HUES6 (cell line): ENCODE measurements around the gene PRX.

Experiments used
- H3K27ac ChIP-seq: 2 replicates; pipeline ENCODE4 v1.7.0; 2013; ENCODE audit warnings: low read depth, mild to moderate bottlenecking, low read length, inconsistent platforms
- H3K27me3 ChIP-seq: 2 replicates; pipeline ENCODE4 v1.6.1; 2013; ENCODE audit warnings: low read length; ENCODE audit not compliant: control insufficient read depth, insufficient read depth
- H3K36me3 ChIP-seq: 2 replicates; pipeline ENCODE4 v1.6.1; 2013; ENCODE audit warnings: low read length; ENCODE audit not compliant: control insufficient read depth, insufficient read depth
- H3K4me1 ChIP-seq: 2 replicates; pipeline ENCODE4 v1.6.1; 2013; ENCODE audit warnings: low read length; ENCODE audit not compliant: control insufficient read depth, insufficient read depth
- H3K4me3 ChIP-seq: 2 replicates; pipeline ENCODE4 v1.5.1; 2013; ENCODE audit warnings: low read depth, low read length
- H3K9ac ChIP-seq: one replicate; pipeline ENCODE4 v1.6.1; 2013; ENCODE audit warnings: mild to moderate bottlenecking, low read length
- H3K9me3 ChIP-seq: 2 replicates; pipeline ENCODE4 v1.6.1; 2013; ENCODE audit warnings: low read depth, low read length; ENCODE audit not compliant: control insufficient read depth, insufficient read depth

PRX gene

DNA sequence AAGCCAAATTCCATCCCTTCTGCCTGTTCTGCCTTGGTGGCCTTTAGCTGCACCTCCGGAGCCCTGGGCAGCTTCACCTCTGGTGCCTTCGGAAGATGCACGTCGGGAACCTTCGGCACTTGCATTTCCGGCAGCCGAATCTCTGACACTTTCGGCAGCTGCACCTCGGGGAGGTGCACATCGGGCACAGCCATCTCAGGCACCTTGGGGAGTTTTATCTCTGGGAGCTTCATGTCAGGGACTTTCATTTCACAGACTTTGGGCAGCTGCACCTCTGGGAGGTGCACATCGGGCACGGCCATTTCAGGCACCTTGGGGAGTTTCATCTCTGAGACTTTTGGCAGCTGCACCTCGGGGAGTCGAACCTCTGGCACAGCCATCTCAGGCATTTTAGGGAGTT is 17.2 kb downstream of the PRX start:
- Histone ChIP-seq H3K4me3 (no peak overlapping the region), H3K9ac (no peak overlapping the region), H3K36me3 (no peaks in the 10 kb centered on the region), H3K4me1 (peaks cover 6% of the 10 kb centered on the region), H3K27me3 (peaks cover 33% of the 10 kb centered on the region), H3K9me3 (no peaks in the 10 kb centered on the region), H3K27ac (no peak overlapping the region)

DNA sequence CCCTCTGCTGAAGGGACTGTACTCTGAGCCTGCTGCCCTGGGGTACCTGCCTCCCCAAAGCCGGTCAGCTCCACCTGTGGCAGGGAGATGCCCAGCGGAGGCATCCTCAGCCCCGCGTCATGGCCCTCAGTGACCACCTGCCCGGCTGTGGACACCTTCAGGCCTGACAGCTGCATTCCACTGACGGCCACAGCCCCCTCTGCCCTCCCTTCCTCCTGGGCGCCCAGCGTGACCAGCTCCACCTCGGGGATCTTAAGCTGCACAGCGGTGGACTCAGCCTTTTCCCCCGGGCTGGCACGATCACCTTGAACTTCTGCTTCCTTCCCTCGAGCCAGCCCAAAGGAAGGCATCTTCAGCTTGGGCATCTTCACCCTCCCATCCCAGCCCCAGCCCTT is 18.4 kb downstream of the PRX start:
- H3K9me3 ChIP-seq, result no peaks in the 10 kb centered on the region
- H3K4me1 ChIP-seq, result peaks cover 6% of the 10 kb centered on the region
- peaks cover 33% of the 10 kb centered on the region for H3K27me3 ChIP-seq
- no peak overlapping the region for H3K9ac ChIP-seq
- H3K27ac ChIP-seq, result no peak overlapping the region
- H3K4me3 ChIP-seq, result no peak overlapping the region
- H3K36me3 ChIP-seq, result no peaks in the 10 kb centered on the region

DNA sequence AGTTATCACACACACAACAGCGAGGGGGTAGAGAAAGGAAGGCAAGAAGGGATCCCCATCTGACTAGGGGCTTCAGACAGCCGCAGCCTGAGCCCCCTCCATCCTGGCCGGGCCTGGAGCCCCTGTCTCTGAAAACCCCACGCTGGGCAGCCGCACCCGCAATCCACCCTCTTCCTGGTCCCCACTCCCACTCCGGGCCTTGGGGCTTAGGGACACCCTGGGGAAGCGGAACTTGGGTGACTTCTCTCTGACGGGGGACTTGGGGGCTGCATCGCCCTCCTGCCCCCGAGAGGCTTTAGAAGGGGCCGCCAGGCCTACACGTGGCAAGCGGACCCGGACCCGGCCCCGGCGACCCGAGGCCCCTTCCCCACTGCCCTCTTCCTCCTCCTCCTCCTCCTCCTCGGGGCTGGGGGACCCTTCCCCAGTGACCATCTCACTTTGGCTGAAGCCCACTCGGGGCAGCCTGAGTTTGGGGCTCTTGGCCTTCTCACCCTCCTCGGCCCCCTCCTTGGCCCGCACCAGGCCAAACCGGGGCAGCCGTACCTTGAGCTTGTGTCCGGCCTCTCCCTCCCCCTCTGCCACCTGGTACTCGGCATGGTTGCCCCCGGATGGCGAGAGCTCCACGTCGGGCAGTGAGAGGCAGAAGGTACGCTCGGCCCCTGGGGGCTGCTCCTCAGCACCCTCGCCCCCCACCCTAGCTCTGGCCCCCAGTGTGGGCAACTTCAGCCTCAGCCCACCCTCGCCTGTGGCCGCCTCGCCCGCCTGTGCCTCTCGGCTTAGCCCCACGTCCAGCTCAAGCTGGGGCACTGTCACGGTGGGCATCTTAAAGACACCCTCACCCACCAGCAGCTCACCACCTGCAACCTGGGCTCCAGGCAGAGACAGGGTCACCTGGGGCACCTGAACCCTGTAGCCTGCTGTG is 19.0 kb downstream of the PRX start:
- H3K9me3 ChIP-seq, result no peaks in the 10 kb centered on the region
- no peak overlapping the region for H3K27ac ChIP-seq
- no peaks in the 10 kb centered on the region for H3K36me3 ChIP-seq
- H3K4me1 ChIP-seq, result peaks cover 6% of the 10 kb centered on the region
- no peak overlapping the region for H3K4me3 ChIP-seq
- no peak overlapping the region for H3K9ac ChIP-seq
- H3K27me3 ChIP-seq, result peaks cover 30% of the 10 kb centered on the region

DNA sequence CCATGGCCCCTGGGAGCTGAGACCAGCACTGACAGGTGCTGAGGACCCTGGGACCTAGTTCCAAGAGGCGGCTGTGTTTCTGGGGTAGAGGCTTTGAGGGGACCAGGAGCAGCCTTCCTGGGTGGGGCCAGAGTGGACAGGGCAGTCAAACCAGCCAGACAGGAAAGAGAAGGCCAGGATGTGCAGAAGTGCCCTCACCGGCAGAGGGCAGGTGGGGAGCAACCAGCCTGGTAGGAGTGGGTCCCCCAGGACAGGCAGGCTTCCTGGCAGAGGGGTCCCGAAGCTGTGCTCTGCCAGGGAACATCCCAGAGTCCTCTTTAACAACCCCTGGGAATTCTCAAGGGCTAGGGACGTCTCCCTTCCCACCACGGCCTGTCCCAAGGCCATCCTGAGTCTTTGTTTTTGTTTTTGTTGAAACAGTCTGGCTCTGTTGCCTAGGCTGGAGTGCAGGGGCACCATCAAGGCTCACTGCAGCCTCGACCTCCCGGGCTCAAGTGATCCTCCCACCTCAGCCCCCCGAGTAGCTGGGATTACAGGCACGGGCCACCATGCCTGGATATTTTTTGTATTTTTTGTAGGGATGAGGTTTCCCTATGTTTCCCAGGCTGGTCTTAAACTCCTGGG is 20.2 kb downstream of the PRX start:
- Histone ChIP-seq H3K9me3 (no peaks in the 10 kb centered on the region), H3K4me3 (no peak overlapping the region), H3K4me1 (no peaks in the 10 kb centered on the region), H3K36me3 (no peaks in the 10 kb centered on the region), H3K27me3 (peaks cover 24% of the 10 kb centered on the region), H3K9ac (no peak overlapping the region), H3K27ac (no peak overlapping the region)

DNA sequence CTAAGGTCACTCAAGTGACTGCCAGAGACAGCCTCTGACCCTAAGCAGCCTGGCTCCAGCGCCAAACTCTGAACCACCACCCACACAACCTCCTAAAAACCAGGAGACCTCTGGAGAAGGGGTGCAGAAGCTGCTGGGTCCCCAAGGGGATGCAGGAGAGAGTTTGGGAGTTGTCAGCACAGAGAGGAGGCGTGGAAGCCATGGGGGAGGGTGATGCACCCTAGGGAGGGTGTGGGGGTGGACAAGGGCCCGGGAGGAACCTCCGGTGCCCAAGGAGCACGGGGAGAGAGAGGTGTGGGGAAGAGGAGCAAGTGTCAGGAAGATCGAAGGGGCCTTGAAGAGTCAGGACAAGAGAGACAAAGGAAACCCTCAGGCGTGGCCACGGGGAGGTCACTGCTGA is 21.1 kb downstream of the PRX start:
- Histone ChIP-seq H3K9me3 (no peaks in the 10 kb centered on the region), H3K9ac (no peak overlapping the region), H3K27me3 (peaks cover 15% of the 10 kb centered on the region; the same call in 1 of the 2 replicates), H3K27ac (no peak overlapping the region), H3K4me3 (no peak overlapping the region), H3K4me1 (no peaks in the 10 kb centered on the region), H3K36me3 (no peaks in the 10 kb centered on the region)

DNA sequence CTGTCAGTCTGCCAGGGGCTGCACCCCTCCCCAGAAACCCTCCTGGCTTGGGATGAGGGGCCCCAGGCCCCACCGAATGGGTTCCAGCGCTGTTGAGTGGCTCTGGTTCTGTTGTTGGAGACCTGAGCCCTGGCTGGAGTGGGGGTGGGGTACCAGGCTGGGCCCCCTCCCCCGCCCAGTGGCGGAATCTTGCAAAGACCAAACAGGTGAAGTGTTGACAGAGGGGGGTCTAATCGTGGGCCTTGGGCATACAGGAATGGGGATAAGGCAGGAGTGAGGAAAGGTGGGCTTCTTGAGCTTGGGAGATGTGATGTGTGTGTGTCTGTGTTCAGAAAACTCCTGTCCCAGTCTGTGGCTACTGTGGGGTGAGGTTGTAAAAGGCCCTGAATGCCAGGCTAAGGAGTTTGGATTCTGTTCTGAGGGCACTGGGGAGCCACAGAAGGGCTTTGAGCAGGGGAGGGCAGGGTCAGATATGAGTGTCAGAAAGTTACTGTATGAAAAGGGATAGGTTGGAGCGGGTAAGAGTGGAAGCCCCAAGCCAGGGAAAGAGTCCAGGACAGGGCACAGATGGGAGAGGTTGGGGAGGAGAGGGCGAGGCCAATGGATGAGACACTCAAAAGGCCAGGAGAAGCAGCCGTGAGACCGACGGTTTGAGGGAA is 23.0 kb downstream of the PRX start, which contains the start of gene HIPK4:
Gene HIPK4 (minus strand): TSS at position 98 of the 659 bp plus-strand sequence. CDS start 279 bp downstream, outside the sequence.
- Histone ChIP-seq H3K27ac (no peak within 1 kb of the TSS), H3K4me1 (no peaks in the 10 kb centered on the region), H3K9me3 (no peaks in the 10 kb centered on the region), H3K36me3 (no peaks in the 10 kb centered on the region), H3K27me3 (no peaks in the 10 kb centered on the region), H3K4me3 (no peak within 1 kb of the TSS), H3K9ac (no peak within 1 kb of the TSS)

DNA sequence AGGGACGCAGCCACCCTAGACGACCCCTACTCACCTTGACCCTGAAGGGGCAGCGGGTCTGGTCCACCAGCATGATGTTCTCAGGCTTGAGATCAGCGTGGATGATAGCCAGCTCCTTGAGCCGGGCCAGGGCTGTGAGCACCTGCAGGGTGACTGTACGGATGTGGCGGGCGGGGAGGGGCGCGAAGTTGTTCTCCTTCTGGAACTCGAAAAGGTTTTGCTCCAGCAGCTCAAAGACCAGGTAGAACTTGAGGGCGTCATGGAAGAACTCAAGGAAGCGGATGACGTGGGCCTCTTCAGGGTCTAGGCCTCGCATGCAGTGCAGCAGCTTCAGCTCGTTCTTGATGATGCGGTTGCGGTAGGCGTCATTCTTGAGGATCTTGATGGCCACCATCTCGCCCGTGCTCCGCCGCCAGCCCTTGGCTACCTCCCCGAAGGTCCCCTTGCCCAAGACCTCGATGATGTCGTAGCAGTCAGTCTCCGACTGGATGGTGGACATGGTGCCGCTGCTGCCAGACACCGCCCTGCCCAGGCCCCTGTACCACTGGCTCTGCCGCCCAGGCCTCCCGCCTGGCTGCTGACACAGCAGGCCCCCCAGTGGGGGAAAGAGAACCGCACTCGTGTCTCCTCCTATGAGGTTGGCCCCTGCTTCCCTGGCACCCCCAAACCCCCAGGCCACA is 23.6 kb downstream of the PRX start:
- H3K36me3 ChIP-seq, result no peaks in the 10 kb centered on the region
- H3K27me3 ChIP-seq, result no peaks in the 10 kb centered on the region
- no peak overlapping the region for H3K27ac ChIP-seq
- no peaks in the 10 kb centered on the region for H3K9me3 ChIP-seq
- no peak overlapping the region for H3K9ac ChIP-seq
- no peaks in the 10 kb centered on the region for H3K4me1 ChIP-seq
- no peak overlapping the region for H3K4me3 ChIP-seq

DNA sequence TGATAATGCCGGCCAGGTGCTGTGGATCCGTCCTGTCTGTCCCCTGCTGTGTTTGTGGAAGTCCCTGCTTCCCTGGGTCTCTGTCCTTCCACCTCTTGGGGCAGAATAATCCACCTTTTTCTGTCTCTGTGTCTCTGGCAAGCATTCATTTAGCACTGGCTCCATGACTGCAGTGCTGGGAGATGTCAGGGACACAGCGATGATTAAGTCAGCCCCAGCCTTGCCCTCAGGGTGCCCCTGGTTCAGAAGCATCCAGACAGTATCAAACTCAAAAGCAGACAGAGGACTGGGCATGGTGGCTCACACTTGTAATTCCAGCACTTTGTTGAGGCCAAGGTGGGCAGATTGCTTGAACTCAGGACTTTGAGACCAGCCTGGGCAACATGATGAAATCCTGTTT is 24.7 kb downstream of the PRX start:
- Histone ChIP-seq H3K9me3 (no peaks in the 10 kb centered on the region), H3K4me3 (no peak overlapping the region), H3K4me1 (peaks cover 5% of the 10 kb centered on the region), H3K27ac (no peak overlapping the region), H3K27me3 (no peaks in the 10 kb centered on the region), H3K36me3 (no peaks in the 10 kb centered on the region), H3K9ac (no peak overlapping the region)

DNA sequence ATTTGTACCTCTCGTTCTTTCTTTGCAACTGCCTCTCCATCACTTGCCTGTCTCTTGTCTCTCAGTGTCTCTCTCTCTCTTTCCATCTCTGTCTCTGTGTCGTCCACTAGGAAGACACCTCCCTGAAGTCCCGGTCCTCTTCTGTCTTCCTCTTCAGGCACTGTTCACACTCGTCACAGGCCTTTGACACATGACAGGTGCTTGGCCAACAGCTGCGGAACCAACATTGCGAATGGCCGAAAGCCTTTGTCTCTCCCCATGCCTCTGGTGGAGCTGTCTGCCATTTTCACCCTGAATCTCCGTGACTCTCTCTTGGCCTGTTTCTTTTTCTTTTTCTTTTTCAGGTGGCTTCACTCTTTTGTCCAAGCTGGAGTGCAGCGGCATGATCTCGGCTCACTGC is 26.0 kb downstream of the PRX start:
- no peaks in the 10 kb centered on the region for H3K27me3 ChIP-seq
- no peak overlapping the region for H3K27ac ChIP-seq
- H3K4me3 ChIP-seq, result no peak overlapping the region
- H3K9ac ChIP-seq, result no peak overlapping the region
- no peaks in the 10 kb centered on the region for H3K36me3 ChIP-seq
- H3K9me3 ChIP-seq, result no peaks in the 10 kb centered on the region
- H3K4me1 ChIP-seq, result peaks cover 5% of the 10 kb centered on the region

DNA sequence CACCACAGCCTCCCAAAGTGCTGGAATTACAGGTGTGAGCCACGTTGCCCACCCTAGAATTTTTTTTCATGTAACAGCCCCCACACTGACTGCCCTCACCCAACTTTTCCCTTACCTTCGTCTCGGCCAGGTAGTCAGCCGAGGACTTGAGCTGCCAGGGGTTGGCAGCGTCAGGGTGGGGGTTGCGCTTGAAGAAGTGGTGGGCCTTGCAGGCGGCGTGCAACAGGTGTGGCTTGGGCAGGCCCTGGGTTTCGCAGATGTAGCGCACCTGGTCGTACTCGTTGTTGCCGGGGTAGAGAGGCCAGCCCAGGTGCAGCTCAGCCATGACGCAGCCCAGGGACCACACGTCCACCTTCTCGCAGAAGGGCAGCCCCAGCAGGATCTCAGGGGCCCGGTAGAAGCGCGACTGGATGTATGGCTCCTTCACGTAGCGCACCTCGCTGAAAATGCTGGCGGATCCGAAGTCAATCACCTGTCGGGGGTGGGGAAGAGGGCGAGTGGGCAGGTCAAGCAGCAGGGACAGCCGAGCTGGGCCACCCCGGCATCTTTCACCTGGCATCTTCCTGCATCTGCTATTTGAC is 29.4 kb downstream of the PRX start:
- Histone ChIP-seq H3K4me1 (peaks cover 5% of the 10 kb centered on the region), H3K9ac (no peak overlapping the region)

More for the DNA sequence above, 29.4 kb downstream of the PRX start:
- no peak overlapping the region for H3K27ac ChIP-seq
- no peaks in the 10 kb centered on the region for H3K9me3 ChIP-seq
- no peak overlapping the region for H3K4me3 ChIP-seq
- no peaks in the 10 kb centered on the region for H3K27me3 ChIP-seq
- peaks cover 18% of the 10 kb centered on the region for H3K36me3 ChIP-seq
